Naive thymus-derived CD4-positive, alpha-beta T cell (primary cell): ENCODE data around the gene PLPPR4. TPM values are rescaled to one million over a fixed set of nuclear protein-coding genes. Genes with fewer than 3 reads are reported as not detected.

ENCODE experiments used
- ATAC-seq: fragments of 150-1000 bp; cut with Tn5 transposase; 2 replicates; pipeline ENCODE4 v1.10.0; 2021; ENCODE audit warnings: mild to moderate bottlenecking, moderate library complexity
- CTCF ChIA-PET: fragments of 350-600 bp; sonication (Branson Sonifier 250); formaldehyde crosslinking; loops from one replicate; lab custom pipeline; 2021; ENCODE audit warnings: antibody characterized with exemption; lab: Charles Lee
- POLR2A ChIA-PET: fragments of 350-600 bp; sonication (Branson Sonifier 250); formaldehyde crosslinking; loops from one replicate; lab custom pipeline; 2021; ENCODE audit warnings: antibody characterized with exemption, inconsistent platforms; lab: Charles Lee
- DNase-seq, 9 donors: peaks; one replicate each; pipeline versions ENCODE4 v3.0.0 to v3.0.0-alpha.2; 2020 to 2022; ENCODE audit warnings: mixed read lengths in 1 of 9
- H3K27ac ChIP-seq: one replicate; pipeline ENCODE4 v1.7.0; 2013; ENCODE audit warnings: mild to moderate bottlenecking, low read depth, low read length, moderate library complexity
- H3K27me3 ChIP-seq, 2 donors: one replicate each; pipeline ENCODE4 v1.7.0; 2013; ENCODE audit warnings: low read length in 2 of 2, mild to moderate bottlenecking in 2 of 2, moderate library complexity in 2 of 2; ENCODE audit not compliant: control insufficient read depth in 2 of 2, insufficient read depth in 2 of 2
- H3K36me3 ChIP-seq, 3 experiments: 1 replicate in 2 of 3; 2 replicates in 1 of 3; pipeline ENCODE4 v1.7.0; 2013; ENCODE audit warnings: low read length in 3 of 3, mild to moderate bottlenecking in 3 of 3, moderate library complexity in 1 of 3; ENCODE audit not compliant: insufficient read depth in 3 of 3, control insufficient read depth in 2 of 3
- H3K4me1 ChIP-seq, 2 donors: one replicate each; pipeline ENCODE4 v1.7.0; 2013; ENCODE audit warnings: low read length in 2 of 2, mild to moderate bottlenecking in 2 of 2, moderate library complexity in 1 of 2; ENCODE audit not compliant: control insufficient read depth in 2 of 2, insufficient read depth in 2 of 2
- H3K4me3 ChIP-seq: 2 replicates; pipeline ENCODE4 v1.7.0; 2013; ENCODE audit warnings: mild to moderate bottlenecking, low read length
- H3K9me3 ChIP-seq, 3 experiments: 1 replicate in 2 of 3; 2 replicates in 1 of 3; pipeline ENCODE4 v1.7.0; 2013; ENCODE audit warnings: low read length in 3 of 3; ENCODE audit not compliant: control insufficient read depth in 2 of 3
- H3K27ac Mint-ChIP-seq, 9 donors: one replicate each; pipeline ENCODE4 v1.8.0; 2020 to 2022; ENCODE audit warnings: mixed read lengths in 9 of 9, mild to moderate bottlenecking in 8 of 9, moderate library complexity in 5 of 9, inconsistent platforms in 2 of 9
- H3K27me3 Mint-ChIP-seq, 5 donors: one replicate each; pipeline ENCODE4 v1.8.0; 2021 to 2022; ENCODE audit warnings: mixed read lengths in 5 of 5, mild to moderate bottlenecking in 1 of 5
- H3K36me3 Mint-ChIP-seq, 5 donors: one replicate each; pipeline ENCODE4 v1.8.0; 2020 to 2022; ENCODE audit warnings: mixed read lengths in 5 of 5, mild to moderate bottlenecking in 3 of 5, inconsistent platforms in 1 of 5
- H3K4me1 Mint-ChIP-seq, 7 donors: one replicate each; pipeline ENCODE4 v1.8.0; 2020 to 2022; ENCODE audit warnings: mixed read lengths in 7 of 7, mild to moderate bottlenecking in 3 of 7, inconsistent platforms in 1 of 7
- H3K4me3 Mint-ChIP-seq, 10 donors: one replicate each; pipeline ENCODE4 v1.8.0; 2020 to 2022; ENCODE audit warnings: mild to moderate bottlenecking in 10 of 10, mixed read lengths in 10 of 10, moderate library complexity in 6 of 10, inconsistent platforms in 2 of 10
- H3K9me3 Mint-ChIP-seq, 11 donors: one replicate each; pipeline ENCODE4 v1.8.0; 2020 to 2022; ENCODE audit warnings: mixed read lengths in 11 of 11, mild to moderate bottlenecking in 4 of 11, inconsistent platforms in 1 of 11, moderate library complexity in 1 of 11
- intact Hi-C, 2 donors: fragments of 100-400 bp; cut with micrococcal nuclease; formaldehyde crosslinking; loops; one replicate each; pipeline ENCODE4 v1.15.1; 2023
- polyA plus RNA-seq, 2 donors: library from polyadenylated mRNA; unstranded; fragments of 300-500 nt; fragmentation: Illumina TruSeq; gene quantifications; one replicate each; pipeline ENCODE4 v1.2.3, GENCODE V29; 2021
- total RNA-seq, 6 experiments: library from RNA in 5 of 6; stranded (reverse) in 5 of 6; gene quantifications; 1 replicate in 5 of 6; 2 replicates in 1 of 6; pipeline ENCODE4 v1.2.3 and lab custom pipeline; 2021 to 2026

The PLPPR4 gene
- total and polyA plus RNA-seq, 7 experiments from 2014 or later: not detected

DNA sequence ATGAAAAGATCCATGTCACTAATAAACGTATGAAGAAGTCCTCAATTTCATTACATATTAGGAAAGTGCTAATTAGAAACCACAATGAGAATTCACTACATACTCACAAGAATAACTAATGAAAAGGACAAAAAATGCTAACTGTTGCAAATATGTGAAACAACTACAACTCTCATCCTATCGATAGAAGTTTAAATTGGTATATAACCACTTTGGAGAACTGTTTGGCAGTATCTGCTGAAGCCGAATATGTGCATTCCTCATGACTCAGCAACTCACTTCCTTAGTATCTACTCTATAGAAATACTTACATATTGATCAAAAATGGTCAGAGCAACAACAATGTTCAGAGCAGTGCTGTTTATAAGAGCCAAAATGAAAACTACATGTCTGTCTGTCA, 66.8 kb downstream of the PLPPR4 start:
- CTCF ChIA-PET: no interaction called here
- no peak for DNase-seq
- H3K36me3 ChIP-seq: no peaks in the 10 kb centered on the region
- POLR2A ChIA-PET: no interaction called here
- H3K9me3 ChIP-seq: no peaks in the 10 kb centered on the region
- H3K27me3 ChIP-seq: no peaks in the 10 kb centered on the region
- Mint-ChIP-seq H3K4me3 (no peak overlapping the region), H3K36me3 (no peaks in the 10 kb centered on the region), H3K27ac (no peak overlapping the region), H3K9me3 (peaks cover 0 to 3% (median 0%) of the 10 kb centered on the region in 11 donors), H3K27me3 (peaks cover 0 to 6% (median 0%) of the 10 kb centered on the region in 5 donors), H3K4me1 (no peaks in the 10 kb centered on the region)
- no peak for ATAC-seq
- H3K4me1 ChIP-seq: no peaks in the 10 kb centered on the region
- intact Hi-C loops: no loop called here
- no peak overlapping the region for H3K27ac ChIP-seq
- H3K4me3 ChIP-seq: no peak overlapping the region

DNA sequence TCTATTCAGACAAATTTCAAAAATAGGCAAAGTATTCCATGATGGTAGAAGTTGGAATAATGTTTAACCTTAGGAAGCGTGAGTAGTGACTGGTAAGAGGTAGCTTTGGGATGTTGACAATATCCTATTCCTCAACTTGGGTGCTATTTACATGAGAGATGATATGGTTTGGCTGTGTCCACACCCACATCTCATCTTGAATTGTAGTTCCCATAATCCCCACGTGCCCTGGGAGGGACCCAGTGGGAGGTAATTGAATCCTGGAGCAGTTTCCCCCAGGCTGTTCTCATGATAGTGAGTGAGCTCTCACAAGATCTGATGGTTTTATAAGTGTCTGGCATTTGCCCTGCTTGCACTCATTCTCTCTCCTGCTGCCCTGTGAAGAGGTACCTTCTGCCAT, 67.3 kb downstream of the PLPPR4 start:
- Mint-ChIP-seq H3K27ac (no peak overlapping the region), H3K9me3 (peaks cover 0 to 3% (median 0%) of the 10 kb centered on the region in 11 donors), H3K4me3 (no peak overlapping the region), H3K27me3 (peaks cover 0 to 6% (median 0%) of the 10 kb centered on the region in 5 donors), H3K36me3 (no peaks in the 10 kb centered on the region), H3K4me1 (no peaks in the 10 kb centered on the region)
- no peaks in the 10 kb centered on the region for H3K27me3 ChIP-seq
- no peak overlapping the region for H3K4me3 ChIP-seq
- H3K27ac ChIP-seq: no peak overlapping the region
- intact Hi-C loops: no loop called here
- H3K9me3 ChIP-seq: no peaks in the 10 kb centered on the region
- POLR2A ChIA-PET: no interaction called here
- no peak for DNase-seq
- CTCF ChIA-PET: no interaction called here
- H3K36me3 ChIP-seq: no peaks in the 10 kb centered on the region
- H3K4me1 ChIP-seq: no peaks in the 10 kb centered on the region
- no peak for ATAC-seq

DNA sequence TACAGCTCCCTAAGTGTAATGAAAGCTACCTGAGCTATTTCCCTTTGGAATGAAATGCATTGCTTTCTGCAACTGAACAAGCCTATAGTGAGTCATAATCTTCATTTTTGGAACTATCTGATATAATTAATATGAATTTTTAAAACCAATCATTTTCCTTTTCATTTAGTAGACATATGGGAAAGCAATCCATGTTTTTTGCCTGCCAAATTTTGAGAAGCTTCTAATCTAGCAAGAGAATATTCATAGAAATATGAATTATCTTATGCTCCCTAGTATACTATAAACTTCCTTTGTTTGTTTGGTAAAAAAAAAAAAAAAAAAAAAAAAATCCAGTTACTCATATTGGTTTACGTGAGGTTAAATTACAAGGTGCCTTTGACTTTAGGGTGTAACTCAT, 68.3 kb downstream of the PLPPR4 start:
- ATAC-seq: no peak
- H3K27ac ChIP-seq: no peak overlapping the region
- CTCF ChIA-PET: no interaction called here

DNA sequence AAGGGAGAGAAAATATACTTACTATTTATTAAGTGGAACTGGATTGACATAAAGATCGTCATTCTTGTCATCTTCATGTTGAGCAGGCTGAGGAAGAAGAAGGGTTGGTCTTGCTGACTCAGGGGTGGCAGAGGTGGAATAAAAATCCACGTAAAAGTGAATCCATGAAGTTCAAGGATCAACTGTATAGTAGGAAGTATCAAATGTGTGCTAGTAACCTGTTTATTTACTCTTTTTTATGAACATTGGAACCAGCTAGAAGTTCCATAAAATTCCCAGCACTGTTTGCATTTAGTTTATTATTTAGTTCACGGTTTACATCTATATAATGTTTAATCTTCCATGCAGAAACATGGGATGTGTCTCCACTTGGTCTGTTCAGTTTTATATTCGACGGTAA, 70.7 kb downstream of the PLPPR4 start:
- H3K36me3 Mint-ChIP-seq: no peaks in the 10 kb centered on the region
- no peak overlapping the region for H3K27ac Mint-ChIP-seq
- no peak overlapping the region for H3K27ac ChIP-seq
- no peaks in the 10 kb centered on the region for H3K4me1 Mint-ChIP-seq
- peaks cover 0 to 3% (median 0%) of the 10 kb centered on the region in 11 donors for H3K9me3 Mint-ChIP-seq
- H3K4me3 ChIP-seq: no peak overlapping the region
- ChIA-PET POLR2A (no interaction called here), CTCF (no interaction called here)
- H3K36me3 ChIP-seq: no peaks in the 10 kb centered on the region
- intact Hi-C loops: no loop called here
- DNase-seq (no peak), ATAC-seq (no peak)
- H3K27me3 Mint-ChIP-seq: no peaks in the 10 kb centered on the region
- H3K4me1 ChIP-seq: no peaks in the 10 kb centered on the region
- H3K27me3 ChIP-seq: no peaks in the 10 kb centered on the region
- no peak overlapping the region for H3K4me3 Mint-ChIP-seq
- no peaks in the 10 kb centered on the region for H3K9me3 ChIP-seq

More for the DNA sequence above, 68.3 kb downstream of the PLPPR4 start:
- Histone ChIP-seq H3K27me3 (no peaks in the 10 kb centered on the region), H3K4me3 (no peak overlapping the region), H3K9me3 (no peaks in the 10 kb centered on the region), H3K4me1 (no peaks in the 10 kb centered on the region), H3K36me3 (no peaks in the 10 kb centered on the region)
- POLR2A ChIA-PET: interaction anchor here (0.7 kb wide), 1 partner anchor 9 kb away, joined by 3 read pairs; no protein-coding TSS in a partner anchor
- H3K27me3 Mint-ChIP-seq: peaks cover 0 to 6% (median 0%) of the 10 kb centered on the region in 5 donors
- H3K9me3 Mint-ChIP-seq: peaks cover 0 to 3% (median 0%) of the 10 kb centered on the region in 11 donors
- H3K27ac Mint-ChIP-seq: no peak overlapping the region
- H3K36me3 Mint-ChIP-seq: no peaks in the 10 kb centered on the region
- H3K4me3 Mint-ChIP-seq: no peak overlapping the region
- no peak for DNase-seq
- intact Hi-C loops: no loop called here
- no peaks in the 10 kb centered on the region for H3K4me1 Mint-ChIP-seq

DNA sequence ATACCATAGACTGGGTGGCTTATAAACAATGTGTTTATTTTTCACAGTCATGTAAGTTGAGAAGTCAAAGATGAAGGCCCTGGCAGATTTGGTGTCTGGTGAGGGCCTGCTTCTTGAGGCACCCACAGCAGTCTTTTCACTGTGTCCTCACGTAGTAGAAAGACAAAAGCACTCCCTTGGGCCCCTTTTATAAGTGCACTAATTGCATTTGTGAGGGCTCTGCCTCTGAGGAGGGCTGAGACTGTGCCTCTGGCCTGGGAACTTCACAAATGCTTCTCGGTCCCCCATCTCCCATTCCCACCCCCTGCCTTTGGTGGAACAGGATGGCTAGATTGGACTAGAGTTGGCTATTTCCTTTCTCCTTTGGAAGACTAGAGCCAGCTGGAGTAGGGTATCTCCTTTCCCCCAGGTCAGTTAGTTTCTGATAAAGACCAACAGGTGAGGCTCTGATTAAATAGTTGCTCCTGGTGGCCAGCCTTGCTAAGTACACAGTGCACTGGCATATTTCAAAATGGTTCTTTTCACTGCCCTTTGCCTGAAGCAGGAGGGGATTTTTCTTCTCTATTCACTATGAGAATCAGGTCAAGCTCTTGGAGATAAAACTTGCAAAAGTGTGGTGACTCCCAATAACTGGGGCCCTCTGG, 82.9 kb downstream of the PLPPR4 start:
- Mint-ChIP-seq H3K4me1 (no peaks in the 10 kb centered on the region), H3K9me3 (peaks cover 0 to 8% (median 2%) of the 10 kb centered on the region in 11 donors), H3K36me3 (no peaks in the 10 kb centered on the region), H3K27me3 (peaks cover 0 to 15% (median 7%) of the 10 kb centered on the region in 5 donors), H3K4me3 (no peak overlapping the region), H3K27ac (no peak overlapping the region)
- ATAC-seq (no peak), DNase-seq (no peak)
- ChIA-PET CTCF (no interaction called here), POLR2A (no interaction called here)
- Histone ChIP-seq H3K4me3 (no peak overlapping the region), H3K4me1 (no peaks in the 10 kb centered on the region), H3K9me3 (no peaks in the 10 kb centered on the region), H3K36me3 (no peaks in the 10 kb centered on the region), H3K27me3 (no peaks in the 10 kb centered on the region), H3K27ac (no peak overlapping the region)
- intact Hi-C loops: no loop called here

DNA sequence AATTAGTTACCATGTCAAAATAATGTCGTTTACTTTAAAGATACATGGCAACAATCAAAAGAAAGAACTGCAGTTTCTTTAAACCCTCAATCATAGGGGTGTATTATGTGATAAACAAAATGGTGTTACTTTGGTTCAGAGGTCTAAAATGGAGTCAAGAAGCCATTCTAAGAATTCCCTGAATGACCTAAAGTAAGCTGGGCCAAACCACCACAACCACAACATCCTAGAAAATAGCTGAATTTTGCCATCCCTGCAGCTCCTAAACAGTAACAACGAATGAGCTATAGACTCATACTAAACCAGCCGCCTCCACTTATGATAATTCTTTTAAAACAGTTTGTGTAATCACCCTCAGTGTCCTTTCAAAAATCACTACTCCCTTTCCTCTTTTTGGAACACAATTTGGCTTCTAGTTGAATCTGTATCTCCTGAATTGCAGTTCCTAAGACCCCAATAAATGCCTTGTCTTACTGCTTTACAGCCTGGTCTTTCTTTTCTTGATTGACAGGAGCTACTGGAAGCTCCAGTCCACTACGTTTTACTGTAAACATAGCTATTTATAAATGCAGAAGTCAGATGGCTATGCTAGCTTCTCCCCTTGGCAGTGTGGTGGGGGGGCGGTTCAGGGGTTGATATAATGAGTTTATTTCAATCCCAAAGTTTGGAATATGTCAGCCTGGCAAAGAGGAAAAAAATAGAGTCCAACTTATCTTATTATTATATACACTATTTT, 84.3 kb downstream of the PLPPR4 start:
- no peak overlapping the region for H3K4me3 Mint-ChIP-seq

More for the DNA sequence above, 84.3 kb downstream of the PLPPR4 start:
- ChIA-PET CTCF (no interaction called here), POLR2A (no interaction called here)
- Mint-ChIP-seq H3K27ac (no peak overlapping the region), H3K9me3 (no peaks in the 10 kb centered on the region), H3K4me1 (no peaks in the 10 kb centered on the region), H3K27me3 (peaks cover 0 to 14% (median 0%) of the 10 kb centered on the region in 5 donors), H3K36me3 (no peaks in the 10 kb centered on the region)
- no peaks in the 10 kb centered on the region for H3K9me3 ChIP-seq
- H3K4me3 ChIP-seq: no peak overlapping the region
- intact Hi-C loops: no loop called here
- ATAC-seq: no peak
- DNase-seq: no peak
- H3K36me3 ChIP-seq: no peaks in the 10 kb centered on the region
- no peak overlapping the region for H3K27ac ChIP-seq
- H3K4me1 ChIP-seq: no peaks in the 10 kb centered on the region
- no peaks in the 10 kb centered on the region for H3K27me3 ChIP-seq
